ENCODE data around the gene C5orf47. TPM values are rescaled to one million over a fixed set of nuclear protein-coding genes. Genes with fewer than 3 reads are reported as not detected.

The C5orf47 gene
- polyA plus RNA-seq, 1 of the 3 experiments (the other 2 are of a cell fraction) = not detected

DNA sequence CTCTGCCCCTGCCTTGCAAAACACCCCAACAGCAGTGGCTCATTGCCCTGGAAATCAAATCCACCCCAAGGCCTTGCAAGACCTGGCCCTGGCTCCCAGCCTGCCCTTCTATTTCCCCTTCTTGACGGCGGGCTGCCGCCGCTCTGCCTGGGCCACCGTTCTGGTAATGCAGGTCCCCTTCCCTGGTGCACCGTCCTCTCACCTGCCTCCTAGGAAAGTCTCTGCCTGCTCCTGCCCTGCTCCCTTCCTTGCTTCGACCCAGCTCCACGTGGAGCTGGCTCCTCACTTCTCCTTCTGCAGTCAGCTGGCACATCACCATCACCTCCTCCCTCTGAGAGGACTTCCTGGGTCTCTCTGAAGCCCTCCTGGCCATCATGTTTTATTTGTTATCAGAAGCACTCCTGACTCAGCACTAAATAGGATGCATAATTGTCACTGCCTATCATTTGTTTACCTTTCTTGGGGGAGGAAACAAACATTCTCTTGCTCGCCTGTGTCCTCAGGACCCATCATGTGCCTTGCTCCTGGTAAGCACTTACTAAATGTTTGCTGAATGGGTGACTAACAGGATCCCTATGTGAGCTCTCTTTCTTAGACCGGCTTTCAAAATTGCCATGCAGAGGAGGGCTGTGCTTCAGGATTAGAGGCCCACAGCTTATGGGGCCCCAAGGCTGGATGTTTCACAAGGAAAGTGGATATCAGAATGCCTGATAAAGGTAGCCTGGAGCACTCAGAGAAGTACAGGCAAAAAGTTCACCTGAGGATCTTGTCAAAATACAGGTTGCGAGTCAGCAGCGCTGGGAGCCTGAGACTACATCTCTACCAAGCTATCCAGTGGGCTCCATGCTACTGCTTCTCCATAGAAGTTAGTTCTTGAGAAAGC is 19.6 kb upstream of the C5orf47 start:
- H3K9ac ChIP-seq = no peak overlapping the region
- H3K27ac ChIP-seq (ENCODE audit: low read depth in 2 of 2, low read length in 1 of 2) = no peak overlapping the region
- no peaks in the 10 kb centered on the region for H3K9me3 ChIP-seq
- H3K9me2 ChIP-seq = no peaks in the 10 kb centered on the region
- H3K4me1 ChIP-seq (ENCODE audit: control insufficient read depth in 1 of 2, insufficient read depth in 2 of 2, low read depth in 1 of 2, low read length in 1 of 2) = peaks cover 0 to 8% of the 10 kb centered on the region in 2 experiments; a peak in 1 of 4 replicates
- TF ChIP-seq, protein P1, sequence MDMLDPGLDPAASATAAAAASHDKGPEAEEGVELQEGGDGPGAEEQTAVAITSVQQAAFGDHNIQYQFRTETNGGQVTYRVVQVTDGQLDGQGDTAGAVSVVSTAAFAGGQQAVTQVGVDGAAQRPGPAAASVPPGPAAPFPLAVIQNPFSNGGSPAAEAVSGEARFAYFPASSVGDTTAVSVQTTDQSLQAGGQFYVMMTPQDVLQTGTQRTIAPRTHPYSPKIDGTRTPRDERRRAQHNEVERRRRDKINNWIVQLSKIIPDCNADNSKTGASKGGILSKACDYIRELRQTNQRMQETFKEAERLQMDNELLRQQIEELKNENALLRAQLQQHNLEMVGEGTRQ (IDR thresholded peaks at IDR 0.05; ENCODE audit: borderline replicate concordance, low read depth, low read length) = no peak
- TF ChIP-seq YY1 (IDR thresholded peaks at IDR 0.05; ENCODE audit: low read depth) (no peak), IRF3 (IDR thresholded peaks at IDR 0.05; ENCODE audit: low read depth, low read length) (no peak)
- DNase-seq = no peak
- no peaks in the 10 kb centered on the region for H3K79me2 ChIP-seq (ENCODE audit: insufficient read depth)
- CTCF ChIA-PET = interaction anchor here (1.5 to 6.7 kb wide), 3 partner anchors 44 to 348 kb away, joined by 3 to 162 read pairs (median 6); partner anchors contain the start of gene BOD1
- H2AFZ ChIP-seq (ENCODE audit: low read depth) = no peak overlapping the region
- no peak overlapping the region for H3K4me2 ChIP-seq
- H3K4me3 ChIP-seq (ENCODE audit: low read depth in 2 of 2, low read length in 1 of 2) = no peak overlapping the region
- no peaks in the 10 kb centered on the region for H3K36me3 ChIP-seq (replicated peaks in 1 of 2; ENCODE audit: control insufficient read depth in 1 of 2, insufficient read depth in 2 of 2, low read length in 1 of 2)
- no peaks in the 10 kb centered on the region for H3F3A ChIP-seq (replicated peaks; ENCODE audit: insufficient read depth)
- H3K27me3 ChIP-seq (ENCODE audit: insufficient read depth) = no peaks in the 10 kb centered on the region
- H4K20me1 ChIP-seq (ENCODE audit: insufficient read depth) = no peaks in the 10 kb centered on the region
- WGBS (ENCODE audit: low lambda C conversion rate) = 80% methylated on average over 12 of the region's 12 CpGs
- POLR2A ChIA-PET = no interaction called here

GRCh38 chr5:173970878-173971650 is 17.9 kb upstream of the C5orf47 start:
- Histone ChIP-seq H3K79me2 (ENCODE audit: insufficient read depth) (no peaks in the 10 kb centered on the region), H3K36me3 (replicated peaks in 1 of 2; ENCODE audit: control insufficient read depth in 1 of 2, insufficient read depth in 2 of 2, low read length in 1 of 2) (no peaks in the 10 kb centered on the region), H3K27ac (ENCODE audit: low read depth in 2 of 2, low read length in 1 of 2) (no peak overlapping the region), H3K9ac (no peak overlapping the region), H3K4me1 (ENCODE audit: control insufficient read depth in 1 of 2, insufficient read depth in 2 of 2, low read depth in 1 of 2, low read length in 1 of 2) (peaks cover 0 to 8% of the 10 kb centered on the region in 2 experiments; a peak in 1 of 4 replicates), H3K4me2 (no peak overlapping the region), H2AFZ (ENCODE audit: low read depth) (no peak overlapping the region), H3K9me2 (no peaks in the 10 kb centered on the region), H3K4me3 (ENCODE audit: low read depth in 2 of 2, low read length in 1 of 2) (no peak overlapping the region), H3K9me3 (no peaks in the 10 kb centered on the region), H4K20me1 (ENCODE audit: insufficient read depth) (no peaks in the 10 kb centered on the region), H3F3A (replicated peaks; ENCODE audit: insufficient read depth) (no peaks in the 10 kb centered on the region), H3K27me3 (ENCODE audit: insufficient read depth) (no peaks in the 10 kb centered on the region)
- POLR2A ChIA-PET = no interaction called here
- 92% methylated on average over 18 of the region's 18 CpGs for WGBS (ENCODE audit: low lambda C conversion rate)
- CTCF ChIA-PET = interaction anchor here (0.9 to 6.7 kb wide), 6 partner anchors 8 to 350 kb away, joined by 3 to 162 read pairs (median 3); partner anchors contain the start of gene BOD1
- no peak for TF ChIP-seq CTCF (IDR thresholded peaks at IDR 0.05)
- TF ChIP-seq SIN3A (IDR thresholded peaks at IDR 0.05; ENCODE audit: borderline replicate concordance, low read depth, low read length) = no peak
- TF ChIP-seq RAD21 (IDR thresholded peaks at IDR 0.05; ENCODE audit: low read length) = no peak
- TF ChIP-seq EZH2phosphoT487 (IDR thresholded peaks at IDR 0.05; ENCODE audit: borderline replicate concordance, low read depth) = no peak
- DNase-seq = no peak
